B cell (primary cell): Measurements from ENCODE around the gene PSG1. TPM values are rescaled to one million over a fixed set of nuclear protein-coding genes. Genes with fewer than 3 reads are reported as not detected.

Source experiments
- ATAC-seq: fragments of 200-7000 bp; cut with Tn5 transposase; one replicate; pipeline ENCODE4 v1.10.0; 2021; ENCODE audit warnings: low read depth, mild to moderate bottlenecking, moderate number of reproducible peaks, moderate library complexity
- CTCF ChIA-PET: fragments of 350-600 bp; sonication (Branson Sonifier 250); formaldehyde crosslinking; loops from one replicate; lab custom pipeline; 2021; ENCODE audit warnings: antibody characterized with exemption, inconsistent platforms; lab: Charles Lee
- POLR2A ChIA-PET: fragments of 350-600 bp; sonication (Branson Sonifier 250); formaldehyde crosslinking; loops from one replicate; lab custom pipeline; 2021; ENCODE audit warnings: antibody characterized with exemption; lab: Charles Lee
- DNase-seq: peaks from one replicate; pipeline ENCODE4 v3.0.0; 2013
- H2AFZ ChIP-seq: 2 replicates; pipeline ENCODE4 v1.6.1; 2012; ENCODE audit warnings: mild to moderate bottlenecking, low read depth, low read length; ENCODE audit not compliant: insufficient read depth, poor library complexity, severe bottlenecking
- H3K27ac ChIP-seq, 2 donors: 1 replicate in 1 of 2; 2 replicates in 1 of 2; pipeline ENCODE4 v1.5.1; 2012 to 2013; ENCODE audit warnings: low read length in 2 of 2, mild to moderate bottlenecking in 2 of 2, moderate library complexity in 1 of 2
- H3K27me3 ChIP-seq, 4 experiments: fragments of 200-600 bp in 1 of 4; sonication (generic) in 1 of 4; replicated peaks in 1 of 4; 1 replicate in 2 of 4; 2 replicates in 2 of 4; pipeline versions ENCODE4 v1.6.1 to v1.7.0; 2013 to 2016; ENCODE audit warnings: low read length in 3 of 4, mild to moderate bottlenecking in 2 of 4, mixed read lengths in 1 of 4, moderate library complexity in 1 of 4; ENCODE audit not compliant: insufficient read depth in 4 of 4, control insufficient read depth in 3 of 4; ENCODE audit errors: control extremely low read depth in 1 of 4
- H3K36me3 ChIP-seq, 2 experiments: replicated peaks in 1 of 2; 1 replicate in 1 of 2; 2 replicates in 1 of 2; pipeline versions ENCODE4 v1.6.1 to v1.7.1; 2013; ENCODE audit warnings: low read length in 1 of 2; ENCODE audit not compliant: insufficient read depth in 2 of 2, control insufficient read depth in 1 of 2; ENCODE audit errors: control extremely low read depth in 1 of 2, extremely low read depth in 1 of 2
- H3K4me1 ChIP-seq, 2 donors: fragments of 200-600 bp in 1 of 2; sonication (generic) in 1 of 2; 1 replicate in 1 of 2; 2 replicates in 1 of 2; pipeline versions ENCODE4 v1.5.1 to v1.6.1; 2013 to 2017; ENCODE audit warnings: low read length in 2 of 2; ENCODE audit not compliant: control insufficient read depth in 2 of 2, insufficient read depth in 2 of 2
- H3K4me2 ChIP-seq: replicated peaks from 2 replicates; pipeline ENCODE3; 2012; ENCODE audit warnings: mild to moderate bottlenecking, low read depth, low read length; ENCODE audit not compliant: poor library complexity, severe bottlenecking
- H3K4me3 ChIP-seq, 5 experiments: fragments of 200-600 bp in 1 of 5; sonication (generic) in 1 of 5; 1 replicate in 3 of 5; 2 replicates in 2 of 5; pipeline versions ENCODE4 v1.5.1 to v1.7.0; 2011 to 2016; ENCODE audit warnings: low read length in 4 of 5, mild to moderate bottlenecking in 4 of 5, low read depth in 2 of 5, control low read depth in 1 of 5, moderate library complexity in 1 of 5; ENCODE audit not compliant: insufficient read depth in 1 of 5; ENCODE audit errors: control extremely low read depth in 1 of 5, extremely low read depth in 1 of 5
- H3K79me2 ChIP-seq: fragments of 200-600 bp; sonication (generic); one replicate; pipeline ENCODE4 v1.6.0; 2016; ENCODE audit warnings: low read length; ENCODE audit not compliant: control insufficient read depth, insufficient read depth
- H3K9ac ChIP-seq: fragments of 200-600 bp; sonication (generic); 2 replicates; pipeline ENCODE4 v1.6.1; 2017; ENCODE audit warnings: mild to moderate bottlenecking, low read length, moderate library complexity
- H3K9me3 ChIP-seq, 3 donors: one replicate each; pipeline versions ENCODE4 v1.6.1 to v1.7.1; 2013; ENCODE audit warnings: low read length in 2 of 3; ENCODE audit not compliant: control insufficient read depth in 2 of 3, insufficient read depth in 1 of 3; ENCODE audit errors: control extremely low read depth in 1 of 3
- H4K20me1 ChIP-seq: 2 replicates; pipeline ENCODE4 v1.6.0; 2012; ENCODE audit warnings: mild to moderate bottlenecking, low read length; ENCODE audit not compliant: insufficient read depth, control insufficient read depth, poor library complexity, severe bottlenecking
- H3K27ac Mint-ChIP-seq: one replicate; pipeline ENCODE4 v1.8.0; 2021; ENCODE audit warnings: mixed read lengths
- H3K27me3 Mint-ChIP-seq: one replicate; pipeline ENCODE4 v1.8.0; 2021; ENCODE audit warnings: mixed read lengths
- H3K4me1 Mint-ChIP-seq: one replicate; pipeline ENCODE4 v1.8.0; 2021; ENCODE audit warnings: mixed read lengths
- H3K4me3 Mint-ChIP-seq: one replicate; pipeline ENCODE4 v1.8.0; 2021; ENCODE audit warnings: mixed read lengths
- H3K9me3 Mint-ChIP-seq: one replicate; pipeline ENCODE4 v1.8.0; 2022; ENCODE audit warnings: mixed read lengths; ENCODE audit not compliant: insufficient read depth
- CTCF ChIP-seq: fragments of 200-600 bp; IDR thresholded peaks from one replicate; pipeline ENCODE4 v1.8.0; 2022; ENCODE audit warnings: antibody characterized with exemption, mild to moderate bottlenecking
- EZH2 ChIP-seq: IDR thresholded peaks from 2 replicates; pipeline ENCODE4 v1.6.1; 2012; ENCODE audit warnings: borderline replicate concordance, low read depth, mild to moderate bottlenecking, moderate library complexity, low read length; ENCODE audit not compliant: insufficient read depth, poor library complexity, severe bottlenecking
- WGBS: methylation state at CpG from one replicate; pipeline ENCODE4 v1.1.5; 2013; ENCODE audit warnings: missing lambda C conversion rate; ENCODE audit not compliant: insufficient coverage; 5-methylcytosine and 5-hydroxymethylcytosine counted together
- intact Hi-C: fragments of 100-400 bp; cut with micrococcal nuclease; formaldehyde crosslinking; loops from one replicate; pipeline ENCODE4 v1.10.0; 2022
- polyA minus RNA-seq: library from RNA; depleted of rRNA, polyadenylated mRNA; stranded (reverse); fragments of >200 nt; gene quantifications from 2 replicates; pipeline ENCODE4 v1.2.3, GENCODE V29; 2012
- polyA plus RNA-seq: library from polyadenylated mRNA; depleted of rRNA; stranded (reverse); fragments of >200 nt; gene quantifications from 2 replicates; pipeline ENCODE4 v1.2.3, GENCODE V29; 2012
- total RNA-seq, 2 donors: library from RNA; stranded (reverse); fragments of 120-200 nt in 1 of 2; gene quantifications; 1 replicate in 1 of 2; 2 replicates in 1 of 2; pipeline versions ENCODE4 v1.2.3 to v1.2.4, GENCODE V29; 2013 to 2022

Gene PSG1
- total RNA-seq (not detected in 2 replicates), polyA plus RNA-seq (not detected in 2 replicates), polyA minus RNA-seq (not detected in 2 replicates)
- not detected for total RNA-seq (2013)

DNA sequence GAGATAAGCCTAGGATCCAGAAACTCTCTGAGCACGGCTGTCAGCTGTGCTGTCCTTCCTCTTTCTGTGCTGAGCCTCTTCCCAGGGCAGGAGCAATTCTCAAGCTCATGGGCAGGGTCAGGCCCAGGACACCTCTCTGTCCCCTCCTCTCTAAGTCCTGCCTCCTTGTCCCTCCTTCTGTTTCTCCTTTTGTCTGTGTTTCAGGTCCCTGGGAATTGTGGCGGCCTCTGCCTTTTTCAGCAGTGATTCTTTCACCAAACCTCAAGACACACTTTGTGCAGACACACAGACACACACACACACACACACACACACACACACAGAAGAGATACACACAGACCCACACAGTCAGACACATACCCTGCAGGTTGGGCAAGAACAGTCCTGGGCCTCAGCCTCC lies at the start of gene PSG1:
Gene PSG1 (minus strand): TSS at position 101 of the 400 bp plus-strand sequence. CDS start 132 bp downstream, outside the sequence.
- no peak within 1 kb of the TSS for H3K4me3 Mint-ChIP-seq
- CTCF ChIA-PET = no interaction called here

DNA sequence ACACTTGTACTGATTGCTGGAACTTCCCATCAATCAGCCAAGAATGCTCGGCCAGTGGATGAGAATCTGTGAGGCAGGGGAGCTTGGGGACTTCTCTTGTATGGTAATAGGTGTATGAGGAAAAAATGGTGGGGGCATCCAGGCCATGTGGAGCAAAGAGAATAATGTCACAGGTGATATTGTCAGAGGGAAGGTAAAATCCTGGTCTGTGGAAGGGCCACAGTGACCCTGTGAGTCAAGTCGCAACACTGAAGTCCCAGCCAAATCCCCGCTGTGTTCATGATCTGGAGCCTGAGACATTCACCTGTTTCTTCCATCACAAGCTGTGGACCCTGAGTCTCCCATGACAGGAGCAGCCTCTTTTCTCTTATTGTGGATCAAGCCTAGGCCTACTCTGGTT lies 49.4 kb upstream of the PSG1 start:
- Mint-ChIP-seq H3K4me1 (no peaks in the 10 kb centered on the region), H3K27me3 (peaks cover 13% of the 10 kb centered on the region), H3K4me3 (no peak overlapping the region), H3K27ac (no peak overlapping the region), H3K9me3 (no peaks in the 10 kb centered on the region)
- no peaks in the 10 kb centered on the region for H3K79me2 ChIP-seq
- H3K36me3 ChIP-seq = no peaks in the 10 kb centered on the region
- ChIA-PET CTCF (no interaction called here), POLR2A (no interaction called here)
- no peaks in the 10 kb centered on the region for H3K9me3 ChIP-seq
- H3K4me3 ChIP-seq = no peak overlapping the region
- H2AFZ ChIP-seq = no peak overlapping the region
- DNase-seq (no peak), ATAC-seq (no peak)
- 94% methylated on average over 3 of the region's 3 CpGs for WGBS
- TF ChIP-seq CTCF (no peak), EZH2 (no peak)
- H3K27ac ChIP-seq = no peak overlapping the region
- no peaks in the 10 kb centered on the region for H4K20me1 ChIP-seq
- intact Hi-C loops = no loop called here
- no peak overlapping the region for H3K9ac ChIP-seq
- H3K4me1 ChIP-seq = no peaks in the 10 kb centered on the region
- no peak overlapping the region for H3K4me2 ChIP-seq
- peaks cover 0 to 1% (median 0%) of the 10 kb centered on the region in 4 experiments for H3K27me3 ChIP-seq

More for the DNA sequence above, at the start of gene PSG1:
- H3K27ac Mint-ChIP-seq = no peak within 1 kb of the TSS
- Histone ChIP-seq H3K9ac (no peak within 1 kb of the TSS), H3K4me1 (no peaks in the 10 kb centered on the region), H3K27me3 (no peaks in the 10 kb centered on the region), H3K27ac (no peak within 1 kb of the TSS), H3K9me3 (no peaks in the 10 kb centered on the region), H3K36me3 (no peaks in the 10 kb centered on the region), H3K4me3 (no peak within 1 kb of the TSS), H2AFZ (no peak within 1 kb of the TSS), H3K79me2 (no peaks in the 10 kb centered on the region), H4K20me1 (no peaks in the 10 kb centered on the region), H3K4me2 (no peak within 1 kb of the TSS)
- DNase-seq (no peak), ATAC-seq (no peak)
- intact Hi-C loops = no loop called here
- POLR2A ChIA-PET = no interaction called here
- 33% methylated on average over 1 of the region's 2 CpGs for WGBS
- H3K27me3 Mint-ChIP-seq = peaks cover 19% of the 10 kb centered on the region
- TF ChIP-seq CTCF = no peak
- TF ChIP-seq EZH2 = no peak
- H3K4me1 Mint-ChIP-seq = no peaks in the 10 kb centered on the region
- H3K9me3 Mint-ChIP-seq = no peaks in the 10 kb centered on the region
